HG02759 (cell line): Measurements from ENCODE around the gene SSC5D.
A peak's percentile ranks its signal among the peaks of the same experiment; 100 is the strongest.

Experiments
- ATAC-seq: cut with Tn5 transposase; IDR thresholded peaks from one replicate; pipeline ENCODE4 v1.9.1; 2021; ENCODE audit warnings: mild to moderate bottlenecking, moderate library complexity; ENCODE audit not compliant: unreplicated experiment

SSC5D gene

DNA sequence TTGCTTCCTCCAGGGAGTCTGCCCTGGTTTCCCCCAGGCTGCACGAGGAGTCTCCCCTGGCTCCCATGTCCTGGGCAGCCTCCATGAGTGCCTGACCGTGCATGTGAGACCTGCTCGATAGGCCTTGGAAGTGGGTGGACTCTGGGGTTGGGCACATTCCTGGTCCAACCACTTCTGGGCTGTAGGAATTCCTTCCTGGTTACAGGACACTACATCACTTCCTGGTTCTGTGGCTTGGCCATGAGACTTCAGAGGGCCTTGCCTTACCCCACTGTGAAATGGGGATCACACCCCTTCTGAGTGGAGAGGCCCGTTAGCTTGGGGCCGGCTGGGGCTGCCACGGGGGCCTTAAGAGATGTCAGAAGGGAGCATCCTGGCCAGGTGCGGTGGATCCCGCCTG is 15.8 kb upstream of the SSC5D start:
- no peak for ATAC-seq

DNA sequence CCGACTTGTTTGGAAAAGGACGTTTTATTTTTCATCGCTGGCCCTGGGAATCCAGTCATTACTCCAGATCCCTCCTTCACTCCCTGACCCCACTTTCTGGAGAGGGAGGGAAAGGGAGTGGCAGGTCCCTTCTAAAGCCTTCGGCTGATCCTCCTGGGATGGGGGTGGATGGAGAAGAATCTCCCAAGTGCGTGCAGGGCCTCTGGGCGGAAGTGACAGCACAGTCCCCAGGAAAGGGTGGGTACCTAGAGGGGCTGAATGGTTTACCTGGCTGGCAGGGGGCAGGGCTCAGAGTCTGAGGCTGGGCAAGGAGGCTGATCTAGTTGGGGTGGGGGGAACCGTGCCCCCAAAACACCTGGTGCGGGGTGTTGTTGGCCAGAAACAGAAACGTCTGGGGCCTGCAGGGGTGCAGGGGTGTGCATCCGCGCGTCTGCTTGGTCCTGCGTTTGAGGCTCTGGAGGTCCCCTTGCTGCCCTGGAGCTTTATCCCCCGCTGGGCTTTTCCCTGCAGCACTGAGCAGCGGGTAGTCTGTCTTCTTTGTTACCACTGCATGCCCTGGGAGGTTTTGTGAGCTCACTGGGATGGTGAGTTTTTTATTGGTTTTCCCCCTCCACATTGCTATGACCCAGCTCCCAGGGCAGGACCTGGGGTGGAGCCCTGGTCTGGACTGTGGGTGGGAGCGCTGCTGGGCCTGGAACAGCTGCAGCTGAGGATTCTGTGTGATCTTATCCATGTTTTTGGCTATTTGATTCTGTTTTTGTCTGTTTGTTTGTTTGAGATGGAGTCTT is 14.8 kb upstream of the SSC5D start:
- no peak for ATAC-seq

DNA sequence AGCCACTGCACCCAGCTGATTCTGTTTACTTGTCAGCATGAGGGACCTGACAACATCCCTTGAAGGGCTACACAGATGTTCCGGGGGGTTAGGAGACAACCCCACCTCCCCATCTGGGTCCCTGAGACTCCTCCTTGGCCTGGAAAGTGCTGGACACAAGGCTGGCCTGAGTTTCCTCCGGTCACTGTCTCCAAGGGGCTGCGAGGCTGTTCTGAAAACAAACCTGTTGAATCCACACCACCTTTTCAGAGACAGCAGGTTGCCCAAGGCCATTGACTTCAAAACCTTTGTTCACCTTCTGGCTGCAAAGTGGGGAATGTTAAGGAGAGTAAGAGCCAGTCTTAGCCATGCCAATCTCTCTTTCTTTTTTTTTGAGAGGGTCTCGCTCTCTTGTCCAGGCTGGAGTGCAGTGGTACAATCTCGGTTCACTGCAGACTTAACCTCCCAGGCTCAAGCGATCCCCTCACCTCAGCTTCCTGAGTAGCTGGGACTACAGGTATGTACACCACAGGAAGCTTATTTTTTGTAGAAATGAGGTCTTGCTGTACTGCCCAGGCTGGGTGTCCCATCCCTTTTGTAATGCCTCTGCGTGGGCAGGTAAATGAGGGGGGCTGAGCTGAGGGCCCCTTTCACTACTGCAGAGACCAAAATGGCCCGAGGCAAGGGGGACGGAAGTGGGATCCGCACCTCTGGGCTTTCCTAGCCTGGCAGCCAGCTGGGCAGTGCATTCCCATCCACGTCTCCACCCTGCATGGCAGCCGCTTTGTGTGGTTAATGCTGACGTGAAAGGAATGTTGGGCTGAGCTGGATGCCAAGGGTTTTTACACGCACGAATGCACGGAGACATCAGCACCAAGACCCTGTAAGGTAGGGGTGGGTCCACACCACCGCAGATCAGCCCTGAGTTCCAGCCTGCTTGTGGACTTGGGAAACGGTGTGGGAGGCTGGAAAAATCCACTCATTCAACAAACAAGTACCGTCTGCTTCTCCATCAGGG is 13.7 kb upstream of the SSC5D start:
- ATAC-seq = no peak

DNA sequence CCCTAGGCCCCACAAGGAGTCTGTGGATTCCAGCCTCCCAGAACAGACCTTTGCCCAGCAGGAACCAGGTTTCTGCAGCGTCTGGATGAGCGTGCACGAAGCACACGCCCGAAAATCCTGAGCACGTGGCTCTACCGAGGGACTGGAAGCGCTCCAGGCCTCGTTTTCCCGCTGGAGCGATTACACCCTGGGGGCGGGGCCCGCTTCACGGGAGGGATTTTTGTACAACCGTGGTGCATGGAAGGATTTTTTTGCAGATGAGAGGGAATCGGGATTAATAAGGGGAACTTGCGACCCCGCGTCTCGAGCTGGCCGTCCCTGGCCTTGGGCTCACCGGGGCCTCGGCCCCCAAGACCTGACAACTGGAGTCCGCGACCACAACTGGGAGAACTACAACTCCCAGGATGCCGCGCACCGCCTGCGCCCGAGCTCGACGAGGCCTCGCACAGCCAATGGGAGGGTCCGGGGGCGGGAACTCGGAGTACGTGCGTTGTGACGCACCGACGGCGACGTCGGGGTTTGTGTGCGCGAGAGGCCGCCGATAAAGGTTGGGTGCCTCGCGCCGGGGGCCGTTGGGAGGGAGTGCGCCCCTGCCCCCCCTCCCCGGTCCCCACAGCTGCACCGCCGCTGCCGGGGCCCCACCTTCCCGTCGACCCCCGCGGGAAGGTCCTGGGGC is 12.0 kb upstream of the SSC5D start, which contains the start of gene ZNF628:
Gene ZNF628 (plus strand): TSS at position 518 of the 676 bp plus-strand sequence. CDS start 3,294 bp downstream, outside the sequence.
- peak; percentile 91 for ATAC-seq

DNA sequence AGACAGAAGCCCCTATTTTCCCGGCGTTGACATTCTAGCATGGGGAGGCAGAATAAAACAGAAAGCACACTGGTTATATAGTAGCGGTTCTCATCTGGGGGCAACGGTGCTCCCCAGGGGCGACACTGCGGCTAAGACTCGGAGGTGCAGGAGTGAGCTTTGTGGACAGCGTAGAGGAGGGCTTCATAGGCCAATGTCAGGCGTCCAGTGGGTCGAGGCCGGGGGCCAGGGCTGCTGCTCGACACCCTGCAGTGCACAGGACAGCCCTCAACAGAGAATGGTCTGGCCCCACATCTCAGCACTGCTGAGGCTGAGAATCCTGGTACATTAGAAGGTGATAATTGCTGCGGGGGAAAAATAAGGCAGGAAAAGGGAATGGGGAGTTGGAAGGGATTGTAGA is 10.3 kb upstream of the SSC5D start:
- no peak for ATAC-seq

DNA sequence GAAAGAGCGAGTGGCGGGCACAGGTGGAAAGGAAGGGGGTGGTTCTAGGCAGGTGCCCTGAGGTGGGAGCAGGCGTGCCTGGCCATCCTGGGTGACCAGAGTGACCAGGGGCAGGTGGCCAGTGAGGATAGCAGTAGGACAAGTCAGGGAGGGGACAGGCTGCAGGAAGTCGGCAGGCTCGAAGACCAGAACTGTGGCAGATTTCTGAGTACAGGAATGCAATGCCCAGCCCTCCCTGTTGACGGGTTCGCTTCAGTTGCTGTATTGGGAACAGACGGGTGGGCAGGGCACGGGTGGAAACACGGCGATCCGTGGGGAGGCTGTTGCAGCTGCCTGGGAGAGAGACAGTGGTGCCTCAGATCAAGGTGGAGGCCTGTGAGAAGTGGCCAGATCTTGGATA is 9.9 kb upstream of the SSC5D start:
- no peak for ATAC-seq

DNA sequence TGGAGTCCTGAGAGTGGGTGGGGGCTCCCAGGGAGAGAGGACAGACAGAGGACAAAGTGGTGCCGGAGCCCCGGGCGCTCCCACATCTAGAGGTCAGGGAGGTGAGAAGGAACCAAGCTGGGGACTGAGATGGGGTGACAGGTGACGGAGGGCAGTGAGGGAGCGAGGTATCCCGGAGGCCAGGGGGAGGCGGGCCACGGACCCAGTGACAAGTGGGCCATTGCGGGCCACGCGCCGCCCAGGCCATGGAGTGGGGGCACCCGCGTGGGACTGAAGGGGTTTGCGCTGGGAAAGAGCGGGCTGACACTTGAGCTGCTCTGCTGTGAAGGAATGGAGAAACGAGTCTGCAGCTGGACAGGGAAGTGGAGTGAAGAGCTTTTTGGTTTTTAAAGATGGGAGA is 9.2 kb upstream of the SSC5D start:
- ATAC-seq = no peak

DNA sequence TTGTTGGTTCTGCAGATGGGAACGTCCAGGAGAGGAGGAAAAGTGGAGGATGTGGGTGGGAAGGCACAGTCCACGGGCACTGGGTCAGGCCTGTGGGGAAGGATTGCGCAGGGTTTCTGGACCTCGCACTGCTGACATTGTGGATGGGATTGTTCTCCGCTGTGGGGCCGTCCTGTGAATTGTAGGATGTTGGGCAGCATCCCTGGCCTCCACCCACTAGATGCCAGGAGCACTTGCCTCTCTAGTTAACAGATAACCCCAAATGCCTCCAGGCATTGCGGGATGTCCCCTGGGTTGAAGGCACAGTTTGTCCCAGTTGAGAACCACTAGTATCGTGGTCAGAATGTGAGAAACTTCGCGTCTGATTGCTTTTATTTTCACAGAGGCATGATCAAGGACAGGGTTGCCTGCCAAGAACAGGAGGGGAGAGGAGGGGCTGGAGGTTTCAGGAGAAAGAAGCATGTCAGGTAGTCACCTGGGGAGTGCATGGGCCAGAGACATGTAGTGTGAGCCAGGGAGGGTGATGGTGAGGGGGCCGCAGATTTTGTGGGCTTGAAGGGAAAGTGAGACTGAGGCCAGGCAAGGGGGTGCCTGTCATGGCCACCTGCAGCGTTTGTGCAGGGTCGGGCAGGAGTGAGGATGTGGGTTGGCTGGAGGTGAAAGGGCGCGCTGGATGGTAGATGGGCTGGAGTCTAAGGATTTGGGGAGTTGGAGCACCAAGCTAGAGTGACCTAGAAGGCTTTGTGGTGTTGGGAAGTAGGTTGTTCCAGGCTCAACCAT is 8.6 kb upstream of the SSC5D start:
- no peak for ATAC-seq

DNA sequence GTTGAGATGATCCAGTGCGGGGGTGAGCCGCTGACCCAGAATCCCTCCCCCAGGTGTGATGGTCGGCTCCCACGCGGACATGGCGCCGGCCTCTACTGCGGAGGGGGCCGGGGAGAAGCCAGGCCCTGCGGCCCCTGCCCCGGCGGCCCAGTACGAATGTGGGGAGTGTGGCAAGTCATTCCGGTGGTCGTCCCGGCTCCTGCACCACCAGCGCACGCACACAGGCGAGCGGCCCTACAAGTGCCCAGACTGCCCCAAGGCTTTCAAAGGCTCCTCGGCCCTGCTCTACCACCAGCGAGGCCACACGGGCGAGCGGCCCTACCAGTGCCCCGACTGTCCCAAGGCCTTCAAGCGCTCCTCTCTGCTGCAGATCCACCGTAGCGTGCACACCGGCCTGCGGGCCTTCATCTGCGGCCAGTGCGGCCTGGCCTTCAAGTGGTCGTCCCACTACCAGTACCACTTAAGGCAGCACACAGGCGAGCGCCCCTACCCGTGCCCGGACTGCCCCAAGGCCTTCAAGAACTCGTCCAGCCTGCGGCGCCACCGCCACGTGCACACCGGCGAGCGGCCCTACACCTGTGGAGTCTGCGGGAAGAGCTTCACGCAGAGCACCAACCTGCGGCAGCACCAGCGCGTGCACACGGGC is 7.0 kb upstream of the SSC5D start:
- no peak for ATAC-seq

DNA sequence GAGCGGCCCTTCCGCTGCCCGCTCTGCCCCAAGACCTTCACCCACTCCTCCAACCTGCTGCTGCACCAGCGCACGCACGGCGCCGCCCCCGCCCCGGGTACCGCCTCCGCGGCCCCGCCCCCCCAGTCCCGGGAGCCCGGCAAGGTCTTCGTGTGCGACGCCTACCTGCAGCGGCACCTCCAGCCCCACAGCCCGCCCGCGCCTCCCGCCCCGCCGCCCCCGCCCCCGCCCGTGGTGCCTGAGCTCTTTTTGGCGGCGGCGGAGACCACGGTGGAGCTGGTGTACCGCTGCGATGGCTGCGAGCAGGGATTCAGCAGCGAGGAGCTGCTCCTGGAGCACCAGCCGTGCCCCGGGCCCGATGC is 6.5 kb upstream of the SSC5D start:
- no peak for ATAC-seq

DNA sequence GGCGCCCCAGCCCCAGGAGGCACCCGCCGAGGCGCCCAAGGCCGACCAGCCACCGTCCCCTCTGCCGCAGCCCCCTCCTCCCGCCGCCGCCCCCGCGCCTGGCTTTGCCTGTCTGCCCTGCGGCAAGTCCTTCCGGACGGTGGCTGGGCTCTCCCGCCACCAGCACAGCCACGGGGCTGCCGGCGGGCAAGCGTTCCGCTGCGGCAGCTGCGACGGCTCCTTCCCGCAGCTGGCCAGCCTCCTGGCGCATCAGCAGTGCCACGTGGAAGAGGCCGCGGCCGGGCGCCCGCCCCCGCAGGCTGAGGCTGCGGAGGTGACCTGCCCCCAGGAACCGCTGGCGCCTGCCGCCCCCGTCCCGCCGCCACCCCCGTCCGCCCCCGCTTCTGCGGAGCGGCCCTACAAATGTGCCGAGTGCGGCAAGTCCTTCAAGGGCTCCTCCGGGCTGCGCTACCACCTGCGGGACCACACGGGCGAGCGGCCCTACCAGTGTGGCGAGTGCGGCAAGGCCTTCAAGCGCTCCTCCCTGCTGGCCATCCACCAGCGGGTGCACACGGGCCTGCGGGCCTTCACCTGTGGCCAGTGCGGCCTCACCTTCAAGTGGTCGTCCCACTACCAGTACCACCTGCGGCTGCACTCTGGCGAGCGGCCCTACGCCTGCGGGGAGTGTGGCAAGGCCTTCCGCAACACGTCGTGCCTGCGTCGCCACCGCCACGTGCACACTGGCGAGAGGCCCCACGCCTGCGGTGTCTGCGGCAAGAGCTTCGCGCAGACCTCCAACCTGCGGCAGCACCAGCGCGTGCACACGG is 5.9 kb upstream of the SSC5D start:
- ATAC-seq = no peak

DNA sequence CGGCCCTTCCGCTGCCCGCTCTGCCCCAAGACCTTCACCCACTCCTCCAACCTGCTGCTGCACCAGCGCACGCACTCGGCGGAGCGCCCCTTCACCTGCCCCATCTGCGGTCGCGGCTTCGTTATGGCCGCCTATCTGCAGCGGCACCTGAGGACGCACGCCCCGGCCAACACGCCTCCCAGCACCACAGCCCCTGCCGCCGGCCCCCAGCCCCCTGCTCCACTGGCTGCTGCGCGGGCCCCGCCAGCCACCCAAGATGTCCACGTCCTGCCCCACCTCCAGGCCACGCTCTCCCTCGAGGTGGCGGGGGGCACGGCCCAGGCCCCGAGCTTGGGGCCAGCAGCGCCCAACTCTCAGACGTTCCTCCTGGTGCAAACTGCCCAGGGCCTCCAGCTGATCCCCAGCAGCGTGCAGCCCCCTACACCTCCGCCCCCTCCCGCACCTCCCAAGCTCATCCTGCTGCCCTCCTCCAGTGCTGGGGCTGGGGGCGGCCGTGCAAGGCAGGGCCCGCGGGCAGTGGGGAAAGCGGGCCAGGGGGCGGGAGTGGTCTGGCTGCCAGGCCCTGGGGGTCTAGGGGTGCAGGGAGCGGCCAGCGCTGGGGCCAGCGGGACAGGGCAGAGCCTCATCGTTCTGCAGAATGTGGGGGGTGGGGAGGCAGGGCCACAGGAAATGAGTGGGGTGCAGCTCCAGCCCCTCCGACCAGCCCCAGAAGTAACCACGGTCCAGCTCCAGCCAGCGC is 5.1 kb upstream of the SSC5D start:
- ATAC-seq = no peak

DNA sequence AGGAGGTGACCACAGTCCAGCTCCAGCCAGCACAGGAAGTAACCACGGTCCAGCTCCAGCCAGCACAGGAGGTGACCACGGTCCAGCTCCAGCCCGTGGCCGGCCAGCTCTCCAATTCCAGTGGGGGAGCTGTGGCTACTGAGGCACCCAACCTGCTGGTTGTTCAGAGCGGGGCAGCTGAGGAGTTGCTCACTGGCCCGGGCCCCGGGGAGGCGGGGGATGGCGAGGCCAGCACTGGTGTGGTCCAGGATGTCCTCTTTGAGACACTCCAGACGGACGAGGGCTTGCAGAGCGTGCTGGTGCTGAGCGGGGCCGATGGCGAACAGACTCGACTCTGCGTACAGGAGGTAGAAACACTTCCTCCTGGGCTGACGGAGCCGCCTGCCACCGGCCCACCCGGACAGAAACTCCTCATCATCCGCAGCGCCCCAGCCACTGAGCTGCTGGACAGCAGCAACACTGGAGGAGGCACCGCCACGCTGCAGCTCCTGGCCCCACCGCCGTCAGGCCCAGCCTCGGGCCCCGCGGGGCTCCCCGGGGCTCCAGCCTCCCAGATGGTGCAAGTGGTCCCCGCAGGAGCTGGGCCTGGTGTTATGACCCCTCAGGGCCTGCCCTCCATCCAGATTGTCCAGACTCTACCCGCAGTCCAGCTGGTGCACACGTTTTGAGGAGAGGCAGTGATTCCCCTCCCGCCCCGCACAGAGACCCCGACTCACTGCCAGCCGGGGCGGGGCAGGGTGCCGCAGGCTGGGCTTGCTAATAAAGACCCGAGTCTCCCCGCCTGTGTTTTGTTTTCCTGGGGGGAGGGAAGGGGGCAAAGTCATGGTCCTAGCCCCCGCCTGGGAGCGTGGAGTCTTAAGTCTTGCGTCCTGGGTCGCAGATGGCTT is 4.3 kb upstream of the SSC5D start:
- no peak for ATAC-seq

DNA sequence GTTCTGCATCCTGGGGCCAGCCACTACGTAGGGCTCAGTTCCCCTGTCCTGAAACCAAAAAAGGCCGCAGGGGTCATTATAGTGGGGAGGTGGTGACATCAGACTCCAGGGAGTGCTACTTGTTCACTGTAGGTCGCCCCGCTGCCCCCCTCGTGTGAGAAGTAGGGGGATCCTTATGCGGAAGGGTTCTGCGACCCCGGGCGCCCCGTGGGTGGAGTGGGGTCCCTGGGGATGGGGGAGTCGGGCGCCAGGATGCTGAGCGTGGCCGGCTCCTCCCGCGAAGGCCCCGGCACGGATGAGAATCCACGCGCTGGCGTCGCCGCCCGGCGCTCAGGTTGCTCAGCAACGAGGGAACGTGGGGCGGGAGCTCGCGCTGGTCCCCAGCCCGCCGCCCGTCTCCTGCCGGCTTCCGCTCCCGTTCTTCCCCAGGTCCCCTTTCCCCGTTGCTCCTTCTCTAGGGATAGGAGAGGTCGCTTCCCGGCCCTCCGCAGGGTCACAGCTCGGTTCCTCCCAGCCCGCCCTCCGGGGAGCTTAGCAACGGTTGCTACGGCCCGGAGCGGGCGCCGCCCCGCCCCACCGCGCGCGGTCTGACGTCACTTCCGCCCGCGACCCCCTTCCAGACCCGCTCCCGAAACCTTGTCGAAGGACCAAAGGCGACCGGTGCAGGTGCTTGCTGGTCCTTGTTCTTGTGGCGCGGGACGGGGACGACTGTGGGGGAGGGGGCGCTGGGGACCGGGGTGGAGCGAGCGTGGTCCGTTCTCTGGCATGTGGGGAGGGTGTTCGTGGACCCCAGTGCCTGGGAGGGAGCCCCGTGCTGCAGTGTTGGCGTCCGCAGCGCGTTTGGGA is 3.4 kb upstream of the SSC5D start, which contains the start of gene NAT14:
Gene NAT14 (plus strand): TSS at position 596 of the 846 bp plus-strand sequence. CDS start 521 bp downstream, outside the sequence.
- ATAC-seq = peak; percentile 77

DNA sequence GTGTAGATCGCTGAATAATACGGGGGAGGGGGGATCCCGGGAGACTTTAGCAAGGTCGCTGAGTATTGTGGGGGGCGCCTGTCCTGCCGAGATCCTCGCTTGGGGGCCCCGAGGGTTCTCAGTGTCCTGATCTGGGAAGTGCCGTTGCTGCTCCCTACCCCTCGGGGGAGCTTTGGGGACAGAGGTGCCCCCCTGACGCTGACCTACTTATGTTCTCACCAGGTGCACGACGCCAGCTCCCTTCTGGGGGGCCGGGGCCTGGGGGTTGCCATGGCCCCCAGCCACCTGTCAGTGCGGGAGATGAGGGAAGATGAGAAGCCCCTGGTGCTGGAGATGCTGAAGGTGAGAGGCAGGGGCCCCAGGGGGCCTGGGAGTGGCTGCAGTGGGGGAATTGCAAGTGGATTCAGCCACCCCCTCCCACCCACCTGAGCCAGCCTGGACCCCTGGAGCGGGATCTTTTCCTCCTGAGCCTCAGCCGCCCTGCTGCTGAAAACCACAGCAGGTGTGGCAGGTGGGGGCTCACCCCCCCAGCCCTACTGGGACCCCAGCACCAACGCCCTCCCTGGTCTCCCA is 2.7 kb upstream of the SSC5D start:
- ATAC-seq = no peak
